ENCODE results near the gene ZCCHC14. TPM values are rescaled to one million over a fixed set of nuclear protein-coding genes. Genes with fewer than 3 reads are reported as not detected.
"Not testable (repeated sequence)": the region's sequence is repeated elsewhere in the genome, so short reads cannot be mapped to it uniquely, and the experiment has no call there.

The ZCCHC14 gene
- total and polyA plus RNA-seq, 2 experiments from 2014 or later: 7.9 to 23.2 TPM

DNA sequence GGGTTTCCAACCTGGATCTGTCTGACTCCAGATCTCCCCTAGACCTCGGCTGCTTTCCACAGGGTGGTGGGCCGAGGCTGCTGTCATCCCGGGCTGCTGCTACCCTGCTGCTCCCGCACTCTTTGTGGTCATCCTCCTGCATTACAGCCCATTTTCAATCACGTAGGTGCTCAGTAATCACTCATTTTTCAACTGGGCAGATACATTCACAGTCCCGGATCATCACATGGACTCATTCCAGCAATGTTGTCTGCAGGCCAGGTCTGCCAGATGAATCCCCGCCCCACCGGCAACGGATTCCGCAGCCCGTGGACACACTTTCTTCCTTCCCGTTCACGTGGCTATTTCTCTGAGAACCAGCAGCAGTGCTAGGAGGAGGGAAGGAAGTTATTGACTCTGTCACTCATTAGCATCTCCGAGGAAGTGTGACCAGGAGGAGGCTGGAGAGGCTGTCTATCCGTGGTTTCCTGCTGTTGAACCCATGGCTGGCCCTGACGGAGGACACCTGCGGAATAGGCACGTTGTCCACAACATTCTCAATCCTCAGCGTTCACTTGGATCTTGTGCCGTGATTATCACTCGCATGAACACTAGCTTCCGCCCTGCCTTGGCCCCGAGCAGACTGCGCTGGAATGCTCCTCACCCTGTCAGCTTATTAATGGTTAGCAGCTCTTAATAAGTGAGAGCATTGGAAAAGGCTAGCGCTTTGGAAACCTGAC, 14.7 kb upstream of the ZCCHC14 start:
- Histone ChIP-seq H3K36me3 (no peaks in the 10 kb centered on the region), H3K9me3 (ENCODE audit: low read depth) (no peaks in the 10 kb centered on the region), H3K27me3 (no peaks in the 10 kb centered on the region), H3K27ac (no peak overlapping the region), H3K4me3 (no peak overlapping the region), H3K4me1 (ENCODE audit: low read depth) (no peaks in the 10 kb centered on the region)
- peak in 1 of 2 donors; percentile 35 for DNase-seq (ENCODE audit: low read depth in 1 of 2, low spot score in 1 of 2)
- no peak for TF ChIP-seq CTCF (IDR thresholded peaks at IDR 0.05; ENCODE audit: low read depth, low read length)

GRCh38 chr16:87506423-87507350, 13.9 kb upstream of the ZCCHC14 start:
- Histone ChIP-seq H3K36me3 (no peaks in the 10 kb centered on the region), H3K4me3 (no peak overlapping the region), H3K9me3 (ENCODE audit: low read depth) (no peaks in the 10 kb centered on the region), H3K27ac (no peak overlapping the region), H3K4me1 (ENCODE audit: low read depth) (no peaks in the 10 kb centered on the region), H3K27me3 (no peaks in the 10 kb centered on the region)
- no peak for TF ChIP-seq CTCF (IDR thresholded peaks at IDR 0.05; ENCODE audit: low read depth, low read length)
- DNase-seq (ENCODE audit: low read depth in 1 of 2, low spot score in 1 of 2): no peak

DNA sequence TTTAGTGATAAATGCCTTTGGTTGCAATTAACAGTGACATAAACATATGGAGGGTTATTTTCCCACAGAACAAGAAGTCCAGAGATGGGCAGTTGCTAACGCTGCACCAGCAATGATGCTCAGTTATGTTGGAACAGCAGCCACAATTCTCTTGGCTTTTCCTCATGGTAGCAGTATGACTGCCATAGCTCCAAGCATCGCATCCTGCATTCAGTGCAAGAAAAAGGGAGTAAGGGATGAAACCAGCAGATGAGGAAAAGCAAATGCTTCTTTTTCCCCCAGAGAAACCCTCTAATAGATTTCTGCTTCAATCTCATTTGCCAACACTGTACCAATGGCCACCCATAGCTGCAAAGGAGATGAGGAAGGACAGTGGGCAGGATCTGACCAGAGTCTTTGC, 13.0 kb upstream of the ZCCHC14 start:
- no peak for DNase-seq (ENCODE audit: low read depth in 1 of 2, low spot score in 1 of 2)
- Histone ChIP-seq H3K27me3 (no peaks in the 10 kb centered on the region), H3K27ac (no peak overlapping the region), H3K4me3 (no peak overlapping the region), H3K9me3 (ENCODE audit: low read depth) (no peaks in the 10 kb centered on the region), H3K4me1 (ENCODE audit: low read depth) (no peaks in the 10 kb centered on the region), H3K36me3 (no peaks in the 10 kb centered on the region)
- TF ChIP-seq CTCF (IDR thresholded peaks at IDR 0.05; ENCODE audit: low read depth, low read length): no peak

DNA sequence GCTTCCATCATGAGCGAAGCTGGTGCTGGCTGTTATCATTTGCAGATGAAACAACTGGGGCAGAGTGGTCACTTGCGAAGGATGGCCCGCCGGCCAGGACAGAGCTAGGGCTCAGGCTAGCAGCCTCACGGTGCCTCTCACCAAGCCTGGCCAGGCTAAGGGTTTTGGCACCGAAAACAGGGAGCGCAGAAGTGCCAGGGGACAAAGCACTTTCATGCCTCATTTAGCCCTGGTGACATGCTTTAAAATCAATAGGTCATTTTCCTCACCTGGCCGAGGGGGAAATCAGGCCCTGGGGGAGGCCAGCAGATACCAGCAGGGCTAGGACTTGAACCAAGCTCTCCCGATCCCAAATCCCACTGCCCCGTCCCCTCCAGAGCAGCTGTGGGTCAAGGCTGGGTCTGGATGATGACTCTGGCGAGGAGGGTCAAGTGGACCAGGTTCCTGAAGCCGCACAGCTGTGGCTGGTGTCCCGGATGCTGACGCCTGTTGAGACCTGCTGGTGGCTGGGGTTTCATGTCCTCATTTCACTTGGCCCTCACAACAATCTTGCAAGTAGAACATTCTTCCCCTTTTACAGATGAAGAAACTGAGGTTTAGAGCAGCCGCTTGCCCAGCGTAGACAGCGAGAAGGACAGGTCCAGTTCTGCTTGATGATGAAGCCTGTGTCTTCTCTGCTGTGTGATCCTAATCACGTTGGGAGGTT, 10.6 kb upstream of the ZCCHC14 start:
- not testable (repeated sequence) for H3K9me3 ChIP-seq (ENCODE audit: low read depth); H3K4me1 ChIP-seq (ENCODE audit: low read depth); H3K27me3 ChIP-seq; H3K4me3 ChIP-seq; H3K27ac ChIP-seq; DNase-seq (ENCODE audit: low read depth in 1 of 2, low spot score in 1 of 2); H3K36me3 ChIP-seq

- Histone ChIP-seq H3K4me1 (ENCODE audit: low read depth) (peaks cover 5% of the 10 kb centered on the region), H3K36me3 (no peaks in the 10 kb centered on the region), H3K4me3 (no peak overlapping the region), H3K9me3 (ENCODE audit: low read depth) (no peaks in the 10 kb centered on the region), H3K27ac (no peak overlapping the region), H3K27me3 (no peaks in the 10 kb centered on the region)
- TF ChIP-seq CTCF (IDR thresholded peaks at IDR 0.05; ENCODE audit: low read depth, low read length): no peak
- DNase-seq (ENCODE audit: low read depth in 1 of 2, low spot score in 1 of 2): no peak
Observed at GRCh38 chr16:87502308-87502969, 9.6 kb upstream of the ZCCHC14 start.
